Endothelial cell (in vitro differentiated cells): ENCODE measurements around the gene LASP1NB.

ENCODE experiments used
- DNase-seq: peaks from one replicate; pipeline ENCODE4 v3.0.0; 2021; ENCODE audit warnings: low spot score
- H3K27ac Mint-ChIP-seq: one replicate; pipeline ENCODE4 v1.8.0; 2021; ENCODE audit warnings: mixed read lengths, inconsistent platforms; ENCODE audit not compliant: unreplicated experiment
- H3K27me3 Mint-ChIP-seq: one replicate; pipeline ENCODE4 v1.8.0; 2021; ENCODE audit warnings: mild to moderate bottlenecking, moderate library complexity, mixed read lengths, inconsistent platforms; ENCODE audit not compliant: unreplicated experiment
- H3K36me3 Mint-ChIP-seq: one replicate; pipeline ENCODE4 v1.8.0; 2021; ENCODE audit warnings: mild to moderate bottlenecking, low read depth, mixed read lengths, inconsistent platforms; ENCODE audit not compliant: unreplicated experiment
- H3K4me1 Mint-ChIP-seq: one replicate; pipeline ENCODE4 v1.8.0; 2021; ENCODE audit warnings: mild to moderate bottlenecking, mixed read lengths, inconsistent platforms; ENCODE audit not compliant: unreplicated experiment
- H3K4me3 Mint-ChIP-seq: one replicate; pipeline ENCODE4 v1.8.0; 2021; ENCODE audit warnings: mild to moderate bottlenecking, mixed read lengths, inconsistent platforms; ENCODE audit not compliant: unreplicated experiment
- H3K9me3 Mint-ChIP-seq: one replicate; pipeline ENCODE4 v1.8.0; 2021; ENCODE audit warnings: mixed read lengths, inconsistent platforms; ENCODE audit not compliant: unreplicated experiment
- CTCF ChIP-seq: fragments of 200-600 bp; sonication (generic); IDR thresholded peaks from one replicate; pipeline ENCODE4 v1.5.0; 2021; ENCODE audit warnings: antibody characterized with exemption; ENCODE audit not compliant: unreplicated experiment

Gene LASP1NB

DNA sequence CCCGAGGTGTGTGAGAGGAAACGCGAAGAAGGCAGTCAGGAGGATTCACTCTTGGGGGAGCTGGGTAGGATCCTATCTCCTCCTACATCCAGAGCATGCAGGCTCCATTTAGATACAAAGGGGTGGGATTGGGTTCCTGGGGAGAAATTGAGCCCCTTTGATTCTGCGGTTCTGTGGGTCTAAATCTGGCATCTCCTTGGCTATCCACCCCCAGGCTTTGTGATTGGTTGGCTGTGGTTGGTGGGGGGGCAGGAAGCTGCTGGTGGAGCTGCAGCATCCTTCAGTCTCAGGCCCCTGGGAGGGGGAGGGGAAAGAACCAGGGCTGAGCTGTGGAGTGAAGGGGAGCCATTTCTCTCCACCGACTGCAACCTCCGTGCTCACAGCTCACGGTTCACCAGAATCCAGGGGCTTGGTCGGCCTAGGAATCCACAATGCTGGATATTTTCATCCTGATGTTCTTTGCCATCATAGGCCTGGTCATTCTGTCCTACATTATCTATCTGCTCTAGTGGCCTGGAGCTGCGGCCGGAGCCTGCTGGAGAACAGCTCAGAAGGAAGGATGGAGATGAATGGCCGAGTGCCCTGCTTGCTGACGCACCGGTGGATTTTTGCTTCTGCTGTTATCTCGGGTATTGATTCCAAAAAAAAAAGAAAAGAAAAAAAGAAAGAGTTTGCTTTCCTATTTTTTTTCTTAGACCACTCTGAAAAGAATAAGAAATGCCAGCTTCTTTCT lies at the start of gene LASP1NB:
TSS of gene LASP1NB (plus strand) at position 352 of the 733 bp plus-strand sequence.
- no peak for TF ChIP-seq CTCF

GRCh38 chr17:38877130-38877851 lies 48.1 kb upstream of the LASP1NB start:
- no peak overlapping the region for H3K27ac Mint-ChIP-seq
- no peaks in the 10 kb centered on the region for H3K9me3 Mint-ChIP-seq
- H3K4me3 Mint-ChIP-seq = peak overlapping the region; percentile 76
- H3K4me1 Mint-ChIP-seq = peaks cover 44% of the 10 kb centered on the region
- no peak for TF ChIP-seq CTCF
- H3K36me3 Mint-ChIP-seq = peaks cover 12% of the 10 kb centered on the region
- DNase-seq = no peak
- H3K27me3 Mint-ChIP-seq = peaks cover 12% of the 10 kb centered on the region

More for the DNA sequence above, at the start of gene LASP1NB:
- DNase-seq = no peak
- H3K27me3 Mint-ChIP-seq = peaks cover 2% of the 10 kb centered on the region
- H3K36me3 Mint-ChIP-seq = peaks cover 12% of the 10 kb centered on the region
- H3K27ac Mint-ChIP-seq = no peak within 1 kb of the TSS
- no peaks in the 10 kb centered on the region for H3K9me3 Mint-ChIP-seq
- no peak within 1 kb of the TSS for H3K4me3 Mint-ChIP-seq
- H3K4me1 Mint-ChIP-seq = peaks cover 18% of the 10 kb centered on the region

GRCh38 chr17:38879878-38880665 lies 45.3 kb upstream of the LASP1NB start:
- Mint-ChIP-seq H3K4me3 (peak overlapping the region; percentile 29), H3K4me1 (peaks cover 61% of the 10 kb centered on the region), H3K36me3 (peaks cover 15% of the 10 kb centered on the region), H3K9me3 (no peaks in the 10 kb centered on the region), H3K27ac (peak overlapping the region; percentile 96), H3K27me3 (peaks cover 5% of the 10 kb centered on the region)
- peak; percentile 60 for DNase-seq
- TF ChIP-seq CTCF = no peak

DNA sequence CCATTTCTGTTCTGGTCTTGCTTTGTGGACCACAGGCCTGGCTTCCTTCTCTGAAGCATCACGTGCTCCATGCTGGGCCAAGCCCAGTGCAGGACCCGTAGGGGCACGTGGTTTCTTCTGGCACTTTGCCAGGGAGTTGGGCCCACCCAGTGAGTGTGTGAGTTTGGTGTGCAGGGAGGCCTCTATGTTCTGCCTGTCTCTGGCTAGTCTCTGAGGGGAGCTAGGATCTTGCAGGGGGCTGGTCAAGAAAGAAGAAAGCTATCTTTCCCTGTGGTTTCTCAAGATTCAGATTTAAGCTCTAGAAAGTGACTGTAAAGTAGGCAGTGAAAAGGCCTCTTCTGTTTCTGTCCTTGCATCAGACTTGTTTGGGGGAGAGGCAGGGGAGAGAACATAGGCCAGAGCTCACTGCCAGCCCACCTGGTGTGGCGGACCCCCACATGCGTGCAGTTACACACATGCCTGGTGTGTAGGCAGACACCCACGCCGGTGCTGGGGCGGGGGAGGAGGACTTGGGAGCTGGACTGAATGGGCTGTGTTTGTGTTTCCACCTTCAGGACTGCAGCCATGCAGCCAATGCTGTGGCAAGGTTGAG lies 43.7 kb upstream of the LASP1NB start:
- Mint-ChIP-seq H3K27ac (peak overlapping the region; percentile 89), H3K4me1 (peaks cover 70% of the 10 kb centered on the region), H3K9me3 (no peaks in the 10 kb centered on the region), H3K4me3 (peak overlapping the region; percentile 38), H3K36me3 (peaks cover 20% of the 10 kb centered on the region), H3K27me3 (peaks cover 3% of the 10 kb centered on the region)
- no peak for TF ChIP-seq CTCF
- DNase-seq = no peak
